CD4-positive, alpha-beta T cell (primary cell): ENCODE data around the gene PLCL2. TPM values are rescaled to one million over a fixed set of nuclear protein-coding genes. Genes with fewer than 3 reads are reported as not detected.

Experiments used
- ATAC-seq: fragments of 200-7000 bp; cut with Tn5 transposase; one replicate; pipeline ENCODE4 v1.10.0; 2022; ENCODE audit warnings: mild to moderate bottlenecking; ENCODE audit not compliant: poor library complexity
- CTCF ChIA-PET: fragments of 350-600 bp; sonication (Branson Sonifier 250); formaldehyde crosslinking; loops from one replicate; lab custom pipeline; 2021; ENCODE audit warnings: antibody characterized with exemption, inconsistent platforms; lab: Charles Lee
- POLR2A ChIA-PET: fragments of 350-600 bp; sonication (Branson Sonifier 250); formaldehyde crosslinking; loops from one replicate; lab custom pipeline; 2021; ENCODE audit warnings: antibody characterized with exemption, inconsistent platforms; lab: Charles Lee
- DNase-seq, 14 experiments: peaks; one replicate each; pipeline ENCODE4 v3.0.0-alpha.2; 2013 to 2020; ENCODE audit warnings: mixed read lengths in 2 of 14
- H3K27ac ChIP-seq, 2 donors: one replicate each; pipeline versions ENCODE4 v1.5.1 to v1.7.0; 2013; ENCODE audit warnings: low read length in 2 of 2, low read depth in 1 of 2, mild to moderate bottlenecking in 1 of 2
- H3K27me3 ChIP-seq, 2 experiments: 1 replicate in 1 of 2; 2 replicates in 1 of 2; pipeline versions ENCODE4 v1.6.1 to v1.7.0; 2013; ENCODE audit warnings: low read length in 2 of 2, control low read depth in 1 of 2, mild to moderate bottlenecking in 1 of 2, moderate library complexity in 1 of 2; ENCODE audit not compliant: insufficient read depth in 2 of 2, control insufficient read depth in 1 of 2
- H3K36me3 ChIP-seq: one replicate; pipeline ENCODE4 v1.6.1; 2013; ENCODE audit warnings: low read length, control low read depth; ENCODE audit not compliant: insufficient read depth
- H3K4me1 ChIP-seq: one replicate; pipeline ENCODE4 v1.6.1; 2013; ENCODE audit warnings: low read length, control low read depth; ENCODE audit not compliant: insufficient read depth
- H3K4me3 ChIP-seq: one replicate; pipeline ENCODE4 v1.5.1; 2013; ENCODE audit warnings: mild to moderate bottlenecking, low read length, moderate library complexity
- H3K9me3 ChIP-seq, 2 experiments: 1 replicate in 1 of 2; 2 replicates in 1 of 2; pipeline versions ENCODE4 v1.6.1 to v1.7.0; 2013; ENCODE audit warnings: low read length in 2 of 2, mild to moderate bottlenecking in 2 of 2, control low read depth in 1 of 2, moderate library complexity in 1 of 2; ENCODE audit not compliant: control insufficient read depth in 1 of 2, insufficient read depth in 1 of 2
- H3K27ac Mint-ChIP-seq: one replicate; pipeline ENCODE4 v1.8.0; 2020; ENCODE audit warnings: mixed read lengths
- H3K27me3 Mint-ChIP-seq: one replicate; pipeline ENCODE4 v1.8.0; 2021; ENCODE audit warnings: mixed read lengths
- H3K36me3 Mint-ChIP-seq: one replicate; pipeline ENCODE4 v1.8.0; 2021; ENCODE audit warnings: low read depth, mixed read lengths
- H3K4me1 Mint-ChIP-seq: one replicate; pipeline ENCODE4 v1.8.0; 2021; ENCODE audit warnings: low read depth, mixed read lengths
- H3K4me3 Mint-ChIP-seq: one replicate; pipeline ENCODE4 v1.8.0; 2020; ENCODE audit warnings: mild to moderate bottlenecking, mixed read lengths
- H3K9me3 Mint-ChIP-seq: one replicate; pipeline ENCODE4 v1.8.0; 2020; ENCODE audit warnings: mixed read lengths
- CTCF ChIP-seq: fragments of 200-600 bp; IDR thresholded peaks from one replicate; pipeline ENCODE4 v1.8.0; 2022; ENCODE audit warnings: antibody characterized with exemption, mild to moderate bottlenecking
- intact Hi-C, 2 experiments: fragments of 100-400 bp; cut with DNase I in 1 of 2; cut with micrococcal nuclease in 1 of 2; formaldehyde crosslinking; loops; one replicate each; pipeline versions ENCODE4 v1.15.1 to v1.9.0; 2023 to 2025; cut with DNase I, micrococcal nuclease
- total RNA-seq, 174 experiments: library from RNA in 2 of 174; stranded (reverse) in 2 of 174; gene quantifications; one replicate each; pipeline ENCODE4 v1.2.3 and lab custom pipeline; 2021 to 2026

PLCL2 gene
- total RNA-seq, 2 experiments from 2014 or later, result 35.1 to 36.3 TPM

GRCh38 chr3:17052363-17052762 lies 167.6 kb downstream of the PLCL2 start:
- Histone ChIP-seq H3K9me3 (peaks cover 4 to 15% of the 10 kb centered on the region in 2 experiments), H3K27me3 (no peaks in the 10 kb centered on the region), H3K4me3 (no peak overlapping the region), H3K4me1 (no peaks in the 10 kb centered on the region), H3K36me3 (peaks cover 32% of the 10 kb centered on the region), H3K27ac (no peak overlapping the region)
- CTCF ChIA-PET, result no interaction called here
- H3K27ac Mint-ChIP-seq, result no peak overlapping the region
- POLR2A ChIA-PET, result no interaction called here
- no peak overlapping the region for H3K4me3 Mint-ChIP-seq
- intact Hi-C loops, result no loop called here
- H3K9me3 Mint-ChIP-seq, result peaks cover 11% of the 10 kb centered on the region
- peaks cover 26% of the 10 kb centered on the region for H3K4me1 Mint-ChIP-seq
- ATAC-seq (no peak), DNase-seq (no peak)
- H3K36me3 Mint-ChIP-seq, result peaks cover 96% of the 10 kb centered on the region
- H3K27me3 Mint-ChIP-seq, result no peaks in the 10 kb centered on the region
- TF ChIP-seq CTCF, result no peak

GRCh38 chr3:17054301-17054981 lies 169.7 kb downstream of the PLCL2 start:
- H3K27me3 ChIP-seq, result no peaks in the 10 kb centered on the region
- DNase-seq (no peak), ATAC-seq (no peak)
- H3K27ac ChIP-seq, result no peak overlapping the region
- Mint-ChIP-seq H3K27ac (peak overlapping the region; percentile 47), H3K36me3 (peaks cover 95% of the 10 kb centered on the region), H3K27me3 (no peaks in the 10 kb centered on the region), H3K4me3 (no peak overlapping the region), H3K4me1 (peaks cover 28% of the 10 kb centered on the region), H3K9me3 (peaks cover 7% of the 10 kb centered on the region)
- no peak for TF ChIP-seq CTCF
- H3K4me1 ChIP-seq, result no peaks in the 10 kb centered on the region
- CTCF ChIA-PET, result no interaction called here
- POLR2A ChIA-PET, result no interaction called here
- peaks cover 4 to 15% of the 10 kb centered on the region in 2 experiments for H3K9me3 ChIP-seq
- intact Hi-C loops, result no loop called here
- H3K36me3 ChIP-seq, result peaks cover 14% of the 10 kb centered on the region
- no peak overlapping the region for H3K4me3 ChIP-seq

- no peak overlapping the region for H3K4me3 ChIP-seq
- H3K27me3 ChIP-seq, result no peaks in the 10 kb centered on the region
- Mint-ChIP-seq H3K9me3 (peaks cover 7% of the 10 kb centered on the region), H3K4me3 (no peak overlapping the region), H3K36me3 (peaks cover 95% of the 10 kb centered on the region), H3K4me1 (peaks cover 31% of the 10 kb centered on the region), H3K27ac (peak overlapping the region; percentile 47), H3K27me3 (no peaks in the 10 kb centered on the region)
- no peak overlapping the region for H3K27ac ChIP-seq
- ATAC-seq (no peak), DNase-seq (no peak)
- TF ChIP-seq CTCF, result no peak
- intact Hi-C loops, result no loop called here
- peaks cover 20% of the 10 kb centered on the region for H3K36me3 ChIP-seq
- H3K4me1 ChIP-seq, result no peaks in the 10 kb centered on the region
- CTCF ChIA-PET, result no interaction called here
- POLR2A ChIA-PET, result no interaction called here
- peaks cover 4 to 15% of the 10 kb centered on the region in 2 experiments for H3K9me3 ChIP-seq
Observed at GRCh38 chr3:17054982-17055343, 170.2 kb downstream of the PLCL2 start.
